Neural cell (in vitro differentiated cells): Measurements from ENCODE around the gene MEGF9. TPM values are rescaled to one million over a fixed set of nuclear protein-coding genes. Genes with fewer than 3 reads are reported as not detected.

ENCODE experiments used
- H2AFZ ChIP-seq: fragments of 200-600, 300-800 bp; sonication (generic), shearing (Covaris generic); 2 replicates; pipeline ENCODE4 v1.6.0; 2014; ENCODE audit warnings: low read depth, mild to moderate bottlenecking, antibody characterized with exemption, low read length, moderate library complexity
- H3F3A ChIP-seq: fragments of 200-600 bp; shearing (Covaris generic); 2 replicates; pipeline ENCODE4 v1.6.1; 2016; ENCODE audit warnings: mild to moderate bottlenecking, moderate library complexity, mixed read lengths, antibody characterized with exemption, low read length; ENCODE audit not compliant: insufficient read depth, poor library complexity, severe bottlenecking
- H3K27ac ChIP-seq: fragments of 200-600, 300-800 bp; sonication (generic), shearing (Covaris generic); 2 replicates; pipeline ENCODE4 v1.5.1; 2014; ENCODE audit warnings: mild to moderate bottlenecking, low read length, moderate library complexity
- H3K27me3 ChIP-seq: fragments of 300-800, 200-600 bp; sonication (generic), shearing (Covaris generic); 2 replicates; pipeline ENCODE4 v1.6.0; 2014; ENCODE audit warnings: mild to moderate bottlenecking, low read depth, low read length, moderate library complexity; ENCODE audit not compliant: insufficient read depth
- H3K36me3 ChIP-seq: fragments of 300-800, 200-600 bp; sonication (generic), shearing (Covaris generic); 2 replicates; pipeline ENCODE4 v1.5.1; 2014; ENCODE audit warnings: mild to moderate bottlenecking, antibody characterized with exemption, low read length, moderate library complexity; ENCODE audit not compliant: insufficient read depth
- H3K4me2 ChIP-seq: fragments of 300-800, 200-600 bp; sonication (generic), shearing (Covaris generic); 2 replicates; pipeline ENCODE4 v1.6.0; 2014; ENCODE audit warnings: mild to moderate bottlenecking, low read length
- H3K4me3 ChIP-seq: fragments of 300-800, 200-600 bp; sonication (generic), shearing (Covaris generic); 2 replicates; pipeline ENCODE4 v1.5.1; 2014; ENCODE audit warnings: mild to moderate bottlenecking, low read length, moderate library complexity
- H3K79me2 ChIP-seq: fragments of 200-600 bp; shearing (Covaris generic); replicated peaks from 2 replicates; pipeline ENCODE4 v1.6.0; 2014; ENCODE audit warnings: mild to moderate bottlenecking, low read length, moderate library complexity; ENCODE audit not compliant: insufficient read depth
- H3K9ac ChIP-seq: fragments of 300-800, 200-600 bp; sonication (generic), shearing (Covaris generic); 2 replicates; pipeline ENCODE4 v1.6.1; 2016; ENCODE audit warnings: mild to moderate bottlenecking, low read length, mixed read lengths
- H3K9me2 ChIP-seq: fragments of 200-600 bp; shearing (Covaris generic); 2 replicates; pipeline ENCODE4 v1.6.1; 2016; ENCODE audit warnings: mild to moderate bottlenecking, low read length, mixed read lengths; ENCODE audit not compliant: insufficient read depth
- H3K9me3 ChIP-seq: fragments of 200-600, 300-800 bp; sonication (generic), shearing (Covaris generic); 2 replicates; pipeline ENCODE4 v1.6.1; 2016; ENCODE audit warnings: mild to moderate bottlenecking, mixed run types, low read length, moderate library complexity, mixed read lengths
- H4K20me1 ChIP-seq: fragments of 200-600 bp; shearing (Covaris generic); 2 replicates; pipeline ENCODE4 v1.6.1; 2016; ENCODE audit warnings: mild to moderate bottlenecking, mixed run types; ENCODE audit not compliant: insufficient read depth
- EP300 ChIP-seq: fragments of 450-650 bp; conservative IDR thresholded peaks from 2 replicates; pipeline ENCODE4 v1.6.1; 2014; ENCODE audit warnings: antibody characterized with exemption, mild to moderate bottlenecking, moderate library complexity; ENCODE audit not compliant: poor library complexity, severe bottlenecking
- EZH2 ChIP-seq: fragments of 200-600, 300-800 bp; shearing (Covaris generic), sonication (generic); IDR thresholded peaks from 2 replicates; pipeline ENCODE4 v1.6.1; 2014; ENCODE audit warnings: antibody characterized with exemption, low read length, borderline replicate concordance, mild to moderate bottlenecking; ENCODE audit not compliant: insufficient read depth, poor library complexity, severe bottlenecking
- MXI1 ChIP-seq: fragments of 450-650 bp; conservative IDR thresholded peaks from 2 replicates; pipeline ENCODE4 v1.6.1; 2014; ENCODE audit warnings: antibody characterized with exemption, mild to moderate bottlenecking; ENCODE audit not compliant: poor library complexity, severe bottlenecking
- POLR2AphosphoS5 ChIP-seq: IDR thresholded peaks from 2 replicates; pipeline ENCODE4 v1.6.1; 2012
- RAD21 ChIP-seq: fragments of 450-650 bp; conservative IDR thresholded peaks from 2 replicates; pipeline ENCODE4 v1.6.1; 2014; ENCODE audit warnings: antibody characterized with exemption, mild to moderate bottlenecking, moderate library complexity
- SMC3 ChIP-seq: fragments of 450-650 bp; conservative IDR thresholded peaks from 2 replicates; pipeline ENCODE4 v1.6.1; 2014; ENCODE audit warnings: antibody characterized with exemption, mild to moderate bottlenecking, moderate library complexity; ENCODE audit not compliant: poor library complexity
- TAF1 ChIP-seq: IDR thresholded peaks from 2 replicates; pipeline ENCODE4 v1.6.1; 2012; ENCODE audit warnings: low read depth
- polyA plus RNA-seq: library from polyadenylated mRNA; depleted of rRNA; stranded (reverse); fragments of >200 nt; gene quantifications from 2 replicates; pipeline ENCODE4 v1.2.3, GENCODE V29; 2014
- TF ChIP-seq, protein P1 (sequence below): fragments of 450-650 bp; IDR thresholded peaks from 2 replicates; pipeline ENCODE4 v1.5.1; 2014; ENCODE audit warnings: antibody characterized with exemption, mild to moderate bottlenecking, moderate library complexity; ENCODE audit not compliant: poor library complexity, severe bottlenecking
- TF ChIP-seq, protein P2 (sequence below): IDR thresholded peaks from 2 replicates; pipeline ENCODE4 v1.6.1; 2012; ENCODE audit warnings: borderline replicate concordance

MEGF9 gene
- polyA plus RNA-seq, 1 donor from 2014 or later = 35.0 TPM

DNA sequence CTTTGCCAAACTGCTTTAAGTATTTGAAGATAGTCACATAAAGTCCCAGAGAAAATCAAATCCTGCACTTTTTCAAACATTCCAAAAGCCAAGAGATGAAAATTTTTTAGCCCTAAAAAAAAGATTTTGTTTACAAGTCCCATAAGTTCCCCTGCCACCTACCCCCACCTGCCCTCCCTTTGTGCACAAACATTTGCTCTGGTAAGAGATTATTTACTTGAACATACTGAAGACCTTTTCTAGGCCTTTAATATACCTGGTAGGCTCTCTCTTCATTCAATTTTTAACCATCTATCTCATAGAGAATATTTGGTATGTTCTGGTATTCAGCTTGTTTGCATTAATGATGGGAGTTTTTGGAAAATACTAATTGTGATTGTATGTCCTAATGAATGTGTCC, 50.3 kb downstream of the MEGF9 start:
- TF ChIP-seq TAF1 (no peak), POLR2AphosphoS5 (no peak), EZH2 (no peak), SMC3 (no peak), MXI1 (no peak), EP300 (no peak)
- TF ChIP-seq, protein P1, sequence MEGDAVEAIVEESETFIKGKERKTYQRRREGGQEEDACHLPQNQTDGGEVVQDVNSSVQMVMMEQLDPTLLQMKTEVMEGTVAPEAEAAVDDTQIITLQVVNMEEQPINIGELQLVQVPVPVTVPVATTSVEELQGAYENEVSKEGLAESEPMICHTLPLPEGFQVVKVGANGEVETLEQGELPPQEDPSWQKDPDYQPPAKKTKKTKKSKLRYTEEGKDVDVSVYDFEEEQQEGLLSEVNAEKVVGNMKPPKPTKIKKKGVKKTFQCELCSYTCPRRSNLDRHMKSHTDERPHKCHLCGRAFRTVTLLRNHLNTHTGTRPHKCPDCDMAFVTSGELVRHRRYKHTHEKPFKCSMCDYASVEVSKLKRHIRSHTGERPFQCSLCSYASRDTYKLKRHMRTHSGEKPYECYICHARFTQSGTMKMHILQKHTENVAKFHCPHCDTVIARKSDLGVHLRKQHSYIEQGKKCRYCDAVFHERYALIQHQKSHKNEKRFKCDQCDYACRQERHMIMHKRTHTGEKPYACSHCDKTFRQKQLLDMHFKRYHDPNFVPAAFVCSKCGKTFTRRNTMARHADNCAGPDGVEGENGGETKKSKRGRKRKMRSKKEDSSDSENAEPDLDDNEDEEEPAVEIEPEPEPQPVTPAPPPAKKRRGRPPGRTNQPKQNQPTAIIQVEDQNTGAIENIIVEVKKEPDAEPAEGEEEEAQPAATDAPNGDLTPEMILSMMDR = no peak
- H3K9me3 ChIP-seq = peaks cover 3% of the 10 kb centered on the region

DNA sequence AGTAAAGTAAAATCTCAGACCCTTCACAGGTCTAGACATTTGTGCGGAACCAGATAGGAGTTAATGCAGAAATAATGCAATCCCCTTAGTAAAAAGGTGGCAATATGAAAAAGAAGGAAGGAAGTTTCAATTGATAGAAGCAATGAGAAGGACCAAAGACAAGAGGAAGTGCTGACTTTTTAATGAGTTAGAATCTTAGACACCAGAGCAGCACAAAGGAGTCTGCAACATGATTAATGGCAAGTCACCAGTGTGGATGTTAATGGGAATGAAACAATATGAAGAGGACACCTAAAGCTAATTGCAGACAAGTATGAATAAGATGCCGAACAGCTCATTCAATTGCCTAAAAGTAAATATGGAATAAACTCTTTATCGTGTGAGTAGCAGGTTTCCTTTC, 50.9 kb downstream of the MEGF9 start:
- H3K9ac ChIP-seq = no peak overlapping the region
- no peak for TF ChIP-seq EZH2
- no peaks in the 10 kb centered on the region for H3F3A ChIP-seq
- no peaks in the 10 kb centered on the region for H4K20me1 ChIP-seq
- peaks cover 3% of the 10 kb centered on the region for H3K9me3 ChIP-seq
- H3K36me3 ChIP-seq = no peaks in the 10 kb centered on the region
- H3K4me2 ChIP-seq = no peak overlapping the region
- no peaks in the 10 kb centered on the region for H3K27me3 ChIP-seq
- no peak overlapping the region for H3K4me3 ChIP-seq
- H2AFZ ChIP-seq = no peak overlapping the region
- peaks cover 25% of the 10 kb centered on the region for H3K79me2 ChIP-seq
- H3K27ac ChIP-seq = no peak overlapping the region
- H3K9me2 ChIP-seq = no peaks in the 10 kb centered on the region

More for the DNA sequence above, 50.3 kb downstream of the MEGF9 start:
- no peaks in the 10 kb centered on the region for H3F3A ChIP-seq
- H3K4me3 ChIP-seq = no peak overlapping the region
- H4K20me1 ChIP-seq = no peaks in the 10 kb centered on the region
- H3K79me2 ChIP-seq = peaks cover 25% of the 10 kb centered on the region
- H2AFZ ChIP-seq = no peak overlapping the region
- H3K4me2 ChIP-seq = no peak overlapping the region
- H3K36me3 ChIP-seq = no peaks in the 10 kb centered on the region
- H3K9me2 ChIP-seq = no peaks in the 10 kb centered on the region
- H3K9ac ChIP-seq = no peak overlapping the region
- H3K27me3 ChIP-seq = no peaks in the 10 kb centered on the region
- H3K27ac ChIP-seq = no peak overlapping the region

DNA sequence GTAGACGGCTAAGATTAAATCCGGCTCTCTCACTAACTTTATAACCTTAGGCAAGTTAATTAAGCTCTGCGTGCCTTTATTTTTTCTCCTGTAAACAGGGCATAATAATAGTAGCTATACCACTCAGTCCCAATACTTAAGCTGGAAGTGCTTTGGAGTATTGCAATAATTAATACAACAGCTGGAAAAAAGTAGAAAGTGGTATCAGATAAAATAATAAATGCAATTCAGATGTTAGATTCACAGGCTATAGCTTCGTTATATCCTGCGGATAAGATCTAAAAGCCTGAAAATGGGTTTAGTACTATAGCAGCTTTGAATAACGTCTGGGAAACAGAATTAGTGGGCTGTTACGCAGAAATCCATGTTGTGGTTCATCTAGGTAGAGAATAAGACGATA, 51.8 kb downstream of the MEGF9 start:
- no peak overlapping the region for H3K27ac ChIP-seq

More for the DNA sequence above, 51.8 kb downstream of the MEGF9 start:
- Histone ChIP-seq H4K20me1 (no peaks in the 10 kb centered on the region), H3K4me2 (no peak overlapping the region), H3K27me3 (no peaks in the 10 kb centered on the region), H3K9me3 (peaks cover 3% of the 10 kb centered on the region), H3F3A (no peaks in the 10 kb centered on the region), H3K4me3 (no peak overlapping the region), H3K9ac (no peak overlapping the region), H3K9me2 (no peaks in the 10 kb centered on the region), H3K79me2 (peaks cover 25% of the 10 kb centered on the region), H3K36me3 (no peaks in the 10 kb centered on the region), H2AFZ (no peak overlapping the region)
- no peak for TF ChIP-seq SMC3
- TF ChIP-seq, protein P2, sequence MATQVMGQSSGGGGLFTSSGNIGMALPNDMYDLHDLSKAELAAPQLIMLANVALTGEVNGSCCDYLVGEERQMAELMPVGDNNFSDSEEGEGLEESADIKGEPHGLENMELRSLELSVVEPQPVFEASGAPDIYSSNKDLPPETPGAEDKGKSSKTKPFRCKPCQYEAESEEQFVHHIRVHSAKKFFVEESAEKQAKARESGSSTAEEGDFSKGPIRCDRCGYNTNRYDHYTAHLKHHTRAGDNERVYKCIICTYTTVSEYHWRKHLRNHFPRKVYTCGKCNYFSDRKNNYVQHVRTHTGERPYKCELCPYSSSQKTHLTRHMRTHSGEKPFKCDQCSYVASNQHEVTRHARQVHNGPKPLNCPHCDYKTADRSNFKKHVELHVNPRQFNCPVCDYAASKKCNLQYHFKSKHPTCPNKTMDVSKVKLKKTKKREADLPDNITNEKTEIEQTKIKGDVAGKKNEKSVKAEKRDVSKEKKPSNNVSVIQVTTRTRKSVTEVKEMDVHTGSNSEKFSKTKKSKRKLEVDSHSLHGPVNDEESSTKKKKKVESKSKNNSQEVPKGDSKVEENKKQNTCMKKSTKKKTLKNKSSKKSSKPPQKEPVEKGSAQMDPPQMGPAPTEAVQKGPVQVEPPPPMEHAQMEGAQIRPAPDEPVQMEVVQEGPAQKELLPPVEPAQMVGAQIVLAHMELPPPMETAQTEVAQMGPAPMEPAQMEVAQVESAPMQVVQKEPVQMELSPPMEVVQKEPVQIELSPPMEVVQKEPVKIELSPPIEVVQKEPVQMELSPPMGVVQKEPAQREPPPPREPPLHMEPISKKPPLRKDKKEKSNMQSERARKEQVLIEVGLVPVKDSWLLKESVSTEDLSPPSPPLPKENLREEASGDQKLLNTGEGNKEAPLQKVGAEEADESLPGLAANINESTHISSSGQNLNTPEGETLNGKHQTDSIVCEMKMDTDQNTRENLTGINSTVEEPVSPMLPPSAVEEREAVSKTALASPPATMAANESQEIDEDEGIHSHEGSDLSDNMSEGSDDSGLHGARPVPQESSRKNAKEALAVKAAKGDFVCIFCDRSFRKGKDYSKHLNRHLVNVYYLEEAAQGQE = no peak
- TF ChIP-seq TAF1 = no peak
- no peak for TF ChIP-seq EZH2
- TF ChIP-seq EP300 = no peak
- TF ChIP-seq POLR2AphosphoS5 = no peak
- no peak for TF ChIP-seq RAD21
- TF ChIP-seq, protein P1 = no peak
- no peak for TF ChIP-seq MXI1
